Body of pancreas (tissue), 4 donors: Measurements from ENCODE around the gene CREBRF. TPM values are rescaled to one million over a fixed set of nuclear protein-coding genes. Genes with fewer than 3 reads are reported as not detected.
A peak's percentile ranks its signal among the peaks of the same experiment; 100 is the strongest.
"Not testable (repeated sequence)": the region's sequence is repeated elsewhere in the genome, so short reads cannot be mapped to it uniquely, and the experiment has no call there.

Experiments used
- ATAC-seq: fragments of 150-250 bp; one replicate; pipeline ENCODE4 v1.9.1; 2016
- DNase-seq, 4 donors: peaks; one replicate each; pipeline ENCODE4 v3.0.0-alpha.2; 2019
- H3K27ac ChIP-seq, 4 donors: fragments of 200-600 bp; sonication (generic); 1 replicate in 3 of 4; 2 replicates in 1 of 4; pipeline versions ENCODE4 v1.5.1 to v1.6.1; 2016 to 2019; ENCODE audit warnings: mild to moderate bottlenecking in 1 of 4, mixed read lengths in 1 of 4, moderate library complexity in 1 of 4
- H3K27me3 ChIP-seq, 2 donors: fragments of 200-600 bp; sonication (generic); one replicate each; pipeline ENCODE4 v1.6.0; 2016; ENCODE audit warnings: mild to moderate bottlenecking in 1 of 2
- H3K36me3 ChIP-seq, 2 donors: fragments of 200-600 bp; sonication (generic); replicated peaks in 1 of 2; 2 replicates each; pipeline ENCODE4 v1.5.1; 2016; ENCODE audit warnings: low read depth in 2 of 2; ENCODE audit not compliant: insufficient read depth in 1 of 2
- H3K4me1 ChIP-seq: fragments of 200-600 bp; sonication (generic); one replicate; pipeline ENCODE4 v1.6.0; 2016
- H3K4me3 ChIP-seq, 2 donors: fragments of 200-600 bp; sonication (generic); 1 replicate in 1 of 2; 2 replicates in 1 of 2; pipeline ENCODE4 v1.5.1; 2016 to 2019
- H3K9me3 ChIP-seq, 3 donors: fragments of 200-600 bp; sonication (generic); 1 replicate in 2 of 3; 2 replicates in 1 of 3; pipeline ENCODE4 v1.5.1; 2016
- CTCF ChIP-seq, 7 experiments: fragments of 450-650 bp in 4 of 7; fragments of 200-600 bp in 3 of 7; sonication (generic) in 3 of 7; IDR thresholded peaks; one replicate each; pipeline ENCODE4 v1.5.1; 2016 to 2019; ENCODE audit warnings: antibody characterized with exemption in 7 of 7
- POLR2A ChIP-seq, 3 donors: fragments of 450-650 bp; IDR thresholded peaks; one replicate each; pipeline ENCODE4 v1.6.1; 2016; ENCODE audit warnings: antibody characterized with exemption in 3 of 3, mild to moderate bottlenecking in 2 of 3
- WGBS, 2 donors: methylation state at CpG; one replicate each; pipeline ENCODE4 v1.1.5; 2017; 5-methylcytosine and 5-hydroxymethylcytosine counted together
- intact Hi-C: fragments of 100-400 bp; cut with DNase I; formaldehyde crosslinking; loops from one replicate; pipeline ENCODE4 v1.15.1; 2023
- total RNA-seq, 2 donors: library from RNA; depleted of rRNA; stranded (reverse); fragments of >200 nt; gene quantifications; one replicate each; pipeline ENCODE4 v1.1.0, GENCODE V29; 2016

CREBRF gene
- total RNA-seq, 2 donors from 2014 or later = 19.7 to 37.2 TPM

GRCh38 chr5:173016598-173017046 lies 39.5 kb upstream of the CREBRF start:
- intact Hi-C loops = no loop called here
- WGBS, 2 donors = 6 to 14% methylated on average over 4 of the region's 4 CpGs
- TF ChIP-seq CTCF (IDR thresholded peaks at IDR 0.05) (no peak), POLR2A (IDR thresholded peaks at IDR 0.05) (no peak)
- DNase-seq (peak; percentile 16 to 72 (median 33)), ATAC-seq (peak; percentile 76)
- H3K9me3 ChIP-seq = no peaks in the 10 kb centered on the region
- H3K27ac ChIP-seq = peak overlapping the region; percentile 50 to 80 (median 64)
- no peak overlapping the region for H3K4me3 ChIP-seq
- no peaks in the 10 kb centered on the region for H3K27me3 ChIP-seq
- peaks cover 42% of the 10 kb centered on the region for H3K4me1 ChIP-seq
- H3K36me3 ChIP-seq = peaks cover 0 to 3% of the 10 kb centered on the region in 2 donors

- H3K4me1 ChIP-seq = peaks cover 40% of the 10 kb centered on the region
- peak in 1 of 4 donors; percentile 5 for DNase-seq
- 91 to 95% methylated on average over 14 to 15 of the region's 15 CpGs for WGBS, 2 donors
- H3K27me3 ChIP-seq, H3K36me3 ChIP-seq, ATAC-seq, intact Hi-C loops, H3K4me3 ChIP-seq, H3K9me3 ChIP-seq: not testable (repeated sequence)
- H3K27ac ChIP-seq = peak overlapping the region in 2 of 4 donors; percentile 68 to 80
Measured at GRCh38 chr5:173017087-173017486, 39.1 kb upstream of the CREBRF start.

- no peaks in the 10 kb centered on the region for H3K9me3 ChIP-seq
- no peak overlapping the region for H3K4me3 ChIP-seq
- peaks cover 40% of the 10 kb centered on the region for H3K4me1 ChIP-seq
- peak in 1 of 4 donors; percentile 28 for DNase-seq
- TF ChIP-seq POLR2A (IDR thresholded peaks at IDR 0.05) = no peak
- no peak for TF ChIP-seq CTCF (IDR thresholded peaks at IDR 0.05)
- no peaks in the 10 kb centered on the region for H3K27me3 ChIP-seq
- intact Hi-C loops = no loop called here
- no peak for ATAC-seq
- WGBS, 2 donors = 90 to 91% methylated on average over 4 of the region's 4 CpGs
- H3K36me3 ChIP-seq = peaks cover 0 to 3% of the 10 kb centered on the region in 2 donors
- H3K27ac ChIP-seq = peak overlapping the region in 1 of 4 donors; percentile 80
Measured at GRCh38 chr5:173018358-173018757, 37.8 kb upstream of the CREBRF start.

GRCh38 chr5:173020154-173020581 lies 36.0 kb upstream of the CREBRF start:
- DNase-seq (no peak), ATAC-seq (no peak)
- Histone ChIP-seq H3K4me3 (no peak overlapping the region), H3K36me3 (peaks cover 0 to 3% of the 10 kb centered on the region in 2 donors), H3K27me3 (no peaks in the 10 kb centered on the region), H3K4me1 (peaks cover 32% of the 10 kb centered on the region), H3K27ac (no peak overlapping the region), H3K9me3 (no peaks in the 10 kb centered on the region)
- 61 to 75% methylated on average over 5 of the region's 5 CpGs for WGBS, 2 donors
- intact Hi-C loops = no loop called here
- TF ChIP-seq POLR2A (IDR thresholded peaks at IDR 0.05) (no peak), CTCF (IDR thresholded peaks at IDR 0.05) (no peak)

- Histone ChIP-seq H3K36me3 (peaks cover 0 to 3% of the 10 kb centered on the region in 2 donors), H3K4me1 (peaks cover 27% of the 10 kb centered on the region), H3K27ac (no peak overlapping the region), H3K27me3 (no peaks in the 10 kb centered on the region), H3K9me3 (no peaks in the 10 kb centered on the region), H3K4me3 (no peak overlapping the region)
- no peak for TF ChIP-seq CTCF (IDR thresholded peaks at IDR 0.05)
- TF ChIP-seq POLR2A (IDR thresholded peaks at IDR 0.05) = no peak
- ATAC-seq = no peak
- WGBS, 2 donors = 84 to 87% methylated on average over 9 of the region's 9 CpGs
- DNase-seq = peak in 1 of 4 donors; percentile 9
- intact Hi-C loops = no loop called here
Measured at GRCh38 chr5:173020643-173021042, 35.5 kb upstream of the CREBRF start.
